ENCODE results near the gene CRYBG2. TPM values are rescaled to one million over a fixed set of nuclear protein-coding genes. Genes with fewer than 3 reads are reported as not detected.

Gene CRYBG2
- total RNA-seq, 4 donors from 2014 or later, result 0.35 to 2.7 (median 0.50) TPM

DNA sequence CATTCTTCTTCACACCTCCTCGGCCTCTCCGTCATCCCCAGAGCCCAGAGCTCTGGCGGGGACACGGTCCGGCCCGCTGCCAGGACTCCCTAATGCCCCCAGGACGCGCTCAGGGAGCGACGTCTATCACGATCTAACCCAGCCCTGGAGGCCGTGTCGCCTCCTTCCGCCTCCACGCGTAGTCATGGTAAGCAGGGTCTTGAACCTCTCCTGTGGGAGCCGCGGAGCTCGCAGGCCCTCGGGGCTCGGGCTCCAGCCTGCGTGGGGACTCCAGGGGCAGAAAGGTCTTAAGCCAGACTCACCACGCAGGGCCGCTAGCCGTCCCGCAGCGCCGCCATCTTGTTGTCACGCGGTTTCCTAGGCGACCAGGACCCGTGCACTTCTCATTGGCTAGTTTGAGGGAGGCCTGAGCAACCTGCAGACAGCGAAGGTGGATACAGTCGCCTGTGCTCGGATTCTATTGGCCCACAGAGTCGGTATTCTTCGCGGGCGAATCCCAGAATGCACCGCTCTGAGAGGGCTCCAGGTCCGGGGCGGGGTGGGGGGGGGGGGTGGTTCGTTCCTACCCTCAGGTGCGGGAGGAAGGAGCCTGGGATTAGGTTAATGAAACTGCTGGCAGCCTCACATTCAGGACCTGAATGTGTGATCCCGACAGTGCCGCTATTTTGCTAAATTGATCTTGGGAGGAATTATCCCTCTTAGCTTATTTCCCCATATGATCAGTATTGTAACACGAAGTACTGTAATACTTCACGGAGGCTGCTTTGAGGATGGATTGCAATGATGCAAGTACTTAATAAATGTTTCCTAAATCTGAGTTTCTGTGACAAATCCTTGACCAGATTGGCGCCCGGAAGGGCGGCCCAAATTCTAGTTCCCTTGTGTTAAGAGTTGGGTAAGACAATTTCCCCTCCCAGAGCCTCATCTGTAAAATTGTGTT, 47.4 kb downstream of the CRYBG2 start, which contains the start of gene UBXN11:
TSS of gene UBXN11 (minus strand) at position 347 of the 940 bp plus-strand sequence. CDS start 3,753 bp downstream, outside the sequence.
- Histone ChIP-seq H3K4me1 (peaks cover 0 to 18% (median 6%) of the 10 kb centered on the region in 3 donors), H3K27ac (peak within 1 kb of the TSS; percentile 1 to 72 (median 58)), H3K9me3 (no peaks in the 10 kb centered on the region), H3K4me3 (peak within 1 kb of the TSS; percentile 58 to 73), H3K27me3 (peaks cover 2% of the 10 kb centered on the region), H3K36me3 (no peaks in the 10 kb centered on the region)
- WGBS, 2 donors (ENCODE audit: low coverage in 1 of 2), result 14 to 16% methylated on average over 5 to 7 of the region's 51 CpGs
- ATAC-seq, result peak; percentile 96
- TF ChIP-seq POLR2A (IDR thresholded peaks at IDR 0.05) (peak in 1 of 2 donors; percentile 11), POLR2AphosphoS5 (IDR thresholded peaks at IDR 0.05) (no peak), EP300 (IDR thresholded peaks at IDR 0.05) (no peak)
- TF ChIP-seq, protein P1, sequence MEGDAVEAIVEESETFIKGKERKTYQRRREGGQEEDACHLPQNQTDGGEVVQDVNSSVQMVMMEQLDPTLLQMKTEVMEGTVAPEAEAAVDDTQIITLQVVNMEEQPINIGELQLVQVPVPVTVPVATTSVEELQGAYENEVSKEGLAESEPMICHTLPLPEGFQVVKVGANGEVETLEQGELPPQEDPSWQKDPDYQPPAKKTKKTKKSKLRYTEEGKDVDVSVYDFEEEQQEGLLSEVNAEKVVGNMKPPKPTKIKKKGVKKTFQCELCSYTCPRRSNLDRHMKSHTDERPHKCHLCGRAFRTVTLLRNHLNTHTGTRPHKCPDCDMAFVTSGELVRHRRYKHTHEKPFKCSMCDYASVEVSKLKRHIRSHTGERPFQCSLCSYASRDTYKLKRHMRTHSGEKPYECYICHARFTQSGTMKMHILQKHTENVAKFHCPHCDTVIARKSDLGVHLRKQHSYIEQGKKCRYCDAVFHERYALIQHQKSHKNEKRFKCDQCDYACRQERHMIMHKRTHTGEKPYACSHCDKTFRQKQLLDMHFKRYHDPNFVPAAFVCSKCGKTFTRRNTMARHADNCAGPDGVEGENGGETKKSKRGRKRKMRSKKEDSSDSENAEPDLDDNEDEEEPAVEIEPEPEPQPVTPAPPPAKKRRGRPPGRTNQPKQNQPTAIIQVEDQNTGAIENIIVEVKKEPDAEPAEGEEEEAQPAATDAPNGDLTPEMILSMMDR (IDR thresholded peaks at IDR 0.05), result peak in 1 of 4 experiments; percentile 16

DNA sequence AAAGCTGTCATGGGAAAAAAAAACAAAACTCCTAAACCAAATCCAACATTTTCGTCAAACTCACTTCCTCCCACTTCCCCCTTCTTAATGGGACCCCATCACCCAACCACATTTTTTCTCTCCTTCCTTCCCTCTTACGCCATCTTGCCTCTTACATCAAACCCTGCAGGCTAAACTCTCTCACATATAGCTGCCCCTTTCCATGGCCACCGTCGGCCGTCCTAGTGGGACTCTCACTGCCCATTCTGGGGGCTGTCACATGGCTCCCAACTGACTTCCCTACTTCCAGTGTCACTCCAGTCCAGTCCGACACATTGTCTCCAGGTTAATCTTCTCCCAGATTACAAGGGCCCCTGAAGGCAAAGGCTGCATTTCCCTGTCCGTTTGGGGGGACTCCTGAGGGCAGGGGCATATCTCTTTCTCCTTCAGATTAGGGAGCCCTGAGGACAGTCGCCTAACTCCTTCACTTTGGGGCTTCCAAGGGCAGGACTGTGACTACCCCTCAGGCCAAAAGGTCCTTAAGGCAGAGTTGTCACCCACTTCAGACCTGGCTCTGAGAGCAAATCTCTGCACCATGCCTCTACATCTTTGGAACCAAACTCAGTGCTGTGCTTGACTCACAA, 48.2 kb downstream of the CRYBG2 start:
- peak overlapping the region in 3 of 4 donors; percentile 52 to 72 (median 65) for H3K27ac ChIP-seq
- H3K27me3 ChIP-seq, result no peaks in the 10 kb centered on the region
- peaks cover 0 to 18% (median 6%) of the 10 kb centered on the region in 3 donors for H3K4me1 ChIP-seq
- WGBS, 2 donors (ENCODE audit: low coverage in 1 of 2), result 37 to 61% methylated on average over 2 to 6 of the region's 8 CpGs
- TF ChIP-seq POLR2AphosphoS5 (IDR thresholded peaks at IDR 0.05) (no peak), EP300 (IDR thresholded peaks at IDR 0.05) (no peak)
- no peaks in the 10 kb centered on the region for H3K9me3 ChIP-seq
- peaks cover 0 to 3% of the 10 kb centered on the region in 2 donors for H3K36me3 ChIP-seq
- H3K4me3 ChIP-seq, result peak overlapping the region; percentile 58 to 73
- ATAC-seq, result no peak

DNA sequence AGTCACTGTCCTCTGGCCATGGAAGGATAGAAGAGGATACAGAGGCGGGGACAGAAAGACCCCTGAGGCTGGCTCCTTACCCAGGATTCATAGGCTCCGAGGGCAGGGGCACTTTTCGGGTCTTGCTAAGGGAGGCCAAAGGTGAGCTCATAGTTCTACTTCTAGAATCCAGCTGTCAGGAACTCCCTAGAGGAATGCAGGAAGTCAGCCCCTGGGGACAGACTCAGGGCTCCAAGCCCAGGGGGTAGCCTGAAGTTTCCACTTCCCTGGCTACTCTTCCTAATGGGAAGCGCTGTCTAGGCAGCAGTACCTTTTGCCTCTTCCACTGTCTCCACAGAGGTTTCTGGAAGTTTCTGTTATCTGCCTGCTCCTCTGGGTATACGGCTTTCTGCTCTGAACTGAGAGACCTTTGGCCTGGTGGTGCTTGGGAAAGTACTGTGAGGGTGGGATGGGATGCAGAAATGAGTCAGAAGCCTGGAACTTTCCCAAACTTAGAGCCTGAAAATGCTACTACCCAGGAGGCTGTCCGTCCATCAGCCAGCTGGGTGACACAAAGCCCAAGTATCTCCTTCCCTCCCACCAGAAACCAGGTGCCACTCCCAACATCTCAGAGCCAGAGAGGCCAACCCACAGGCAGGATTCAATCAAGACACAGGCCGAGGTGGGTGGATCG, 51.1 kb downstream of the CRYBG2 start:
- Histone ChIP-seq H3K4me1 (peaks cover 0 to 18% (median 6%) of the 10 kb centered on the region in 3 donors), H3K27me3 (no peaks in the 10 kb centered on the region), H3K27ac (peak overlapping the region in 1 of 4 donors; percentile 12), H3K9me3 (no peaks in the 10 kb centered on the region), H3K36me3 (peaks cover 0 to 8% of the 10 kb centered on the region in 2 donors), H3K4me3 (no peak overlapping the region)
- TF ChIP-seq, protein P1 (IDR thresholded peaks at IDR 0.05), result no peak
- TF ChIP-seq EP300 (IDR thresholded peaks at IDR 0.05) (no peak), POLR2A (IDR thresholded peaks at IDR 0.05) (no peak), POLR2AphosphoS5 (IDR thresholded peaks at IDR 0.05) (no peak)
- peak; percentile 14 for ATAC-seq
- 70% methylated on average over 5 of the region's 8 CpGs; no CpG with 5 or more reads in 1 of the 2 donors for WGBS, 2 donors (ENCODE audit: low coverage in 1 of 2)

DNA sequence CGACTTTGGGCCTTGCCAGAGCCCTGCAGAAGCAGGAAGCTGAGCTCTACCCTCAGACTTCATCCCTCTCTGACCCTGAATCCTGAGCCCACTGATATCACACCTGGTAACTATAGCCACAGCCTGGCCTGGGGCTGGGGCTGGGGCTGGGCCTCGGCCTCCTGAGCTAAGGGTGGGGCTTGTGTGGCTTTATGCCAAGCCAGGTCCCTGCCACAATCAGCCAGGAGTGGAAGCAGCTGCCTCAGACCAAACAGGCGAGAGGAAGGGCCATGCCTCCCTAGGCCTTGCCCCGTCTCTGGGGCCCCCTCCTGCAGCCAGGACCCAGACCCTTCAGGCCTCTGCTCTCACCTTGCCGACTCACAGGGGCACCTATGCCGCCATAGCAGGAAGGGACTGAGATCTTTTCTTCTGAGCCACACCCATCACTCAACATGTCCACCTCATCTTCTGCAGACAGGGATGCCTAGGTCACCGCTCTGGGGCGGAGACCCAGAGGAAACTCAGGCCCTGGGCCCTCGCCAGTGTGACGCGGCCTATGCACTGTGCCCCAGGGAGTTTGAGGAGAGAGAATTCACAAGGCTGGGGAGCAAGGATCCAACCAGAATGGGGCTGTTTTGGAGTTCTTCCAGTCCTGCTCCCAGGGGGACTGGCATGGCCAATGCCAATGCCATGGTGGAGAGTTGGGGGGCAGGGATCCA, 53.2 kb downstream of the CRYBG2 start:
- peaks cover 0 to 28% of the 10 kb centered on the region in 2 donors for H3K36me3 ChIP-seq
- no peaks in the 10 kb centered on the region for H3K27me3 ChIP-seq
- no peak overlapping the region for H3K4me3 ChIP-seq
- no peaks in the 10 kb centered on the region for H3K9me3 ChIP-seq
- WGBS, 2 donors (ENCODE audit: low coverage in 1 of 2), result no CpG with 5 or more reads among the region's 11 CpGs
- ATAC-seq, result no peak
- H3K27ac ChIP-seq, result no peak overlapping the region
- TF ChIP-seq POLR2A (IDR thresholded peaks at IDR 0.05), result no peak
- no peak for TF ChIP-seq POLR2AphosphoS5 (IDR thresholded peaks at IDR 0.05)
- no peak for TF ChIP-seq EP300 (IDR thresholded peaks at IDR 0.05)
- TF ChIP-seq, protein P1 (IDR thresholded peaks at IDR 0.05), result no peak
- peaks cover 0 to 3% (median 2%) of the 10 kb centered on the region in 3 donors for H3K4me1 ChIP-seq

Measured in gastroesophageal sphincter (tissue), 4 donors.